SU-DHL-6 (cell line): ENCODE data around the gene SLC5A6.

Experiments used
- H2AFZ ChIP-seq: fragments of 200-600 bp; sonication (generic); 2 replicates; pipeline ENCODE4 v1.6.1; 2014; ENCODE audit warnings: low read depth, mild to moderate bottlenecking, moderate library complexity, mixed read lengths, antibody characterized with exemption, low read length; ENCODE audit not compliant: severe bottlenecking
- H3F3A ChIP-seq: fragments of 200-600 bp; shearing (Covaris generic); 2 replicates; pipeline ENCODE4 v1.6.0; 2016; ENCODE audit warnings: antibody characterized with exemption, mild to moderate bottlenecking; ENCODE audit not compliant: insufficient read depth
- H3K27ac ChIP-seq: fragments of 200-600 bp; sonication (generic); 2 replicates; pipeline ENCODE4 v1.5.1; 2016; ENCODE audit warnings: low read depth, mild to moderate bottlenecking, low read length, moderate library complexity, mixed read lengths
- H3K27me3 ChIP-seq: fragments of 200-600 bp; sonication (generic), shearing (Covaris generic); 2 replicates; pipeline ENCODE4 v1.6.0; 2014; ENCODE audit warnings: mild to moderate bottlenecking, low read length
- H3K36me3 ChIP-seq: fragments of 200-600 bp; sonication (generic); 2 replicates; pipeline ENCODE4 v1.6.1; 2014; ENCODE audit warnings: mild to moderate bottlenecking, low read length, mixed read lengths
- H3K4me2 ChIP-seq: fragments of 300-600, 200-600 bp; shearing (Covaris generic), sonication (generic); 2 replicates; pipeline ENCODE4 v1.6.0; 2014; ENCODE audit warnings: low read length, low read depth, mild to moderate bottlenecking; ENCODE audit not compliant: poor library complexity, severe bottlenecking
- H3K4me3 ChIP-seq: fragments of 200-600 bp; sonication (generic); 2 replicates; pipeline ENCODE4 v1.5.1; 2014; ENCODE audit warnings: antibody characterized with exemption, low read length, mild to moderate bottlenecking, mixed read lengths; ENCODE audit not compliant: insufficient read depth, poor library complexity, severe bottlenecking
- H3K79me2 ChIP-seq: fragments of 200-600 bp; sonication (generic); 2 replicates; pipeline ENCODE4 v1.6.1; 2014; ENCODE audit warnings: mild to moderate bottlenecking, low read length, moderate library complexity; ENCODE audit not compliant: insufficient read depth
- H3K9ac ChIP-seq: fragments of 200-600 bp; sonication (generic); 2 replicates; pipeline ENCODE4 v1.7.0; 2014; ENCODE audit warnings: mild to moderate bottlenecking, low read length
- H3K9me2 ChIP-seq: fragments of 200-600 bp; sonication (generic); replicated peaks from 2 replicates; pipeline ENCODE4 v1.6.1; 2014; ENCODE audit warnings: low read length; ENCODE audit not compliant: insufficient read depth
- H3K9me3 ChIP-seq: fragments of 200-600 bp; sonication (generic); 2 replicates; pipeline ENCODE4 v1.6.1; 2014; ENCODE audit warnings: low read length, mixed read lengths; ENCODE audit not compliant: insufficient read depth
- H4K20me1 ChIP-seq: fragments of 200-600 bp; sonication (generic); 2 replicates; pipeline ENCODE4 v1.6.1; 2014; ENCODE audit warnings: low read depth, mild to moderate bottlenecking, antibody characterized with exemption, low read length, moderate library complexity, mixed read lengths
- EZH2phosphoT487 ChIP-seq: fragments of 200-600 bp; sonication (generic), shearing (Covaris generic); conservative IDR thresholded peaks from 2 replicates; pipeline ENCODE4 v1.6.1; 2018; ENCODE audit warnings: mild to moderate bottlenecking, antibody characterized with exemption, low read length, moderate library complexity, mixed read lengths
- TF ChIP-seq, protein P1 (sequence below): fragments of 200-600 bp; sonication (generic); IDR thresholded peaks from one replicate; pipeline ENCODE4 v1.5.1; 2017; ENCODE audit warnings: antibody characterized with exemption, mild to moderate bottlenecking, low read length, moderate library complexity; ENCODE audit not compliant: insufficient read depth, poor library complexity, severe bottlenecking

The SLC5A6 gene

GRCh38 chr2:27245116-27245515 is 33.0 kb upstream of the SLC5A6 start:
- Histone ChIP-seq H3K9me2 (no peaks in the 10 kb centered on the region), H4K20me1 (no peaks in the 10 kb centered on the region), H3K79me2 (no peaks in the 10 kb centered on the region), H3K27ac (no peak overlapping the region), H3K9me3 (no peaks in the 10 kb centered on the region), H3K9ac (no peak overlapping the region), H3K4me3 (no peak overlapping the region), H3K36me3 (no peaks in the 10 kb centered on the region), H2AFZ (no peak overlapping the region), H3K27me3 (no peaks in the 10 kb centered on the region), H3F3A (peaks cover 15% of the 10 kb centered on the region; the same call in 1 of the 2 replicates), H3K4me2 (no peak overlapping the region)
- no peak for TF ChIP-seq EZH2phosphoT487
- TF ChIP-seq, protein P1, sequence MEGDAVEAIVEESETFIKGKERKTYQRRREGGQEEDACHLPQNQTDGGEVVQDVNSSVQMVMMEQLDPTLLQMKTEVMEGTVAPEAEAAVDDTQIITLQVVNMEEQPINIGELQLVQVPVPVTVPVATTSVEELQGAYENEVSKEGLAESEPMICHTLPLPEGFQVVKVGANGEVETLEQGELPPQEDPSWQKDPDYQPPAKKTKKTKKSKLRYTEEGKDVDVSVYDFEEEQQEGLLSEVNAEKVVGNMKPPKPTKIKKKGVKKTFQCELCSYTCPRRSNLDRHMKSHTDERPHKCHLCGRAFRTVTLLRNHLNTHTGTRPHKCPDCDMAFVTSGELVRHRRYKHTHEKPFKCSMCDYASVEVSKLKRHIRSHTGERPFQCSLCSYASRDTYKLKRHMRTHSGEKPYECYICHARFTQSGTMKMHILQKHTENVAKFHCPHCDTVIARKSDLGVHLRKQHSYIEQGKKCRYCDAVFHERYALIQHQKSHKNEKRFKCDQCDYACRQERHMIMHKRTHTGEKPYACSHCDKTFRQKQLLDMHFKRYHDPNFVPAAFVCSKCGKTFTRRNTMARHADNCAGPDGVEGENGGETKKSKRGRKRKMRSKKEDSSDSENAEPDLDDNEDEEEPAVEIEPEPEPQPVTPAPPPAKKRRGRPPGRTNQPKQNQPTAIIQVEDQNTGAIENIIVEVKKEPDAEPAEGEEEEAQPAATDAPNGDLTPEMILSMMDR: no peak

GRCh38 chr2:27243391-27244130 is 31.5 kb upstream of the SLC5A6 start:
- no peak for TF ChIP-seq EZH2phosphoT487
- TF ChIP-seq, protein P1: no peak
- Histone ChIP-seq H3K9ac (no peak overlapping the region), H4K20me1 (no peaks in the 10 kb centered on the region), H3K27me3 (no peaks in the 10 kb centered on the region), H3K9me2 (no peaks in the 10 kb centered on the region), H3K27ac (no peak overlapping the region), H3K79me2 (no peaks in the 10 kb centered on the region), H3K9me3 (no peaks in the 10 kb centered on the region), H3F3A (peaks cover 15% of the 10 kb centered on the region; the same call in 1 of the 2 replicates), H3K4me2 (no peak overlapping the region), H2AFZ (no peak overlapping the region), H3K36me3 (no peaks in the 10 kb centered on the region; the same call in 1 of the 2 replicates), H3K4me3 (no peak overlapping the region)

- no peaks in the 10 kb centered on the region for H4K20me1 ChIP-seq
- no peaks in the 10 kb centered on the region for H3K79me2 ChIP-seq
- H3K36me3 ChIP-seq: no peaks in the 10 kb centered on the region; the same call in 1 of the 2 replicates
- no peaks in the 10 kb centered on the region for H3K27me3 ChIP-seq
- H3K9me2 ChIP-seq: no peaks in the 10 kb centered on the region
- H2AFZ ChIP-seq: no peak overlapping the region
- H3K27ac ChIP-seq: no peak overlapping the region
- H3K9me3 ChIP-seq: no peaks in the 10 kb centered on the region
- no peak overlapping the region for H3K9ac ChIP-seq
- no peak overlapping the region for H3K4me3 ChIP-seq
- H3F3A ChIP-seq: peaks cover 14% of the 10 kb centered on the region; the same call in 1 of the 2 replicates
- no peak overlapping the region for H3K4me2 ChIP-seq
- TF ChIP-seq, protein P1: no peak
- TF ChIP-seq EZH2phosphoT487: no peak
Measured at GRCh38 chr2:27242614-27242951, 30.5 kb upstream of the SLC5A6 start.
